Measurements from ENCODE around the gene BCO1. TPM values are rescaled to one million over a fixed set of nuclear protein-coding genes. Genes with fewer than 3 reads are reported as not detected.

The BCO1 gene
- total and polyA plus RNA-seq, 11 donors = 0.70 to 0.75 TPM; not detected in 9

- 84 to 89% (median 87%) methylated on average over 5 of the region's 5 CpGs for WGBS, 4 donors
- intact Hi-C loops (cut with DNase I) = no loop called here
- H3K27me3 ChIP-seq = no peaks in the 10 kb centered on the region
- no peaks in the 10 kb centered on the region for H3K36me3 ChIP-seq
- ATAC-seq = no peak
- DNase-seq = no peak
- no peak overlapping the region for H3K4me3 ChIP-seq
- no peak overlapping the region for H3K27ac ChIP-seq
- H3K9me3 ChIP-seq = no peaks in the 10 kb centered on the region
- TF ChIP-seq POLR2A (IDR thresholded peaks at IDR 0.05) (no peak), CTCF (IDR thresholded peaks at IDR 0.05) (no peak)
- no peaks in the 10 kb centered on the region for H3K4me1 ChIP-seq
Observed at GRCh38 chr16:81231014-81231413, 7.5 kb upstream of the BCO1 start.

- TF ChIP-seq POLR2A (IDR thresholded peaks at IDR 0.05) (no peak), CTCF (IDR thresholded peaks at IDR 0.05) (no peak)
- WGBS, 4 donors = 88 to 94% (median 92%) methylated on average over 8 of the region's 8 CpGs
- DNase-seq = no peak
- Histone ChIP-seq H3K4me1 (peaks cover 0 to 5% (median 0%) of the 10 kb centered on the region in 12 donors), H3K9me3 (no peaks in the 10 kb centered on the region), H3K4me3 (no peak overlapping the region), H3K27ac (no peak overlapping the region), H3K27me3 (no peaks in the 10 kb centered on the region), H3K36me3 (no peaks in the 10 kb centered on the region)
- intact Hi-C loops (cut with DNase I) = no loop called here
- ATAC-seq = no peak
Observed at GRCh38 chr16:81232740-81233367, 5.6 kb upstream of the BCO1 start.

- intact Hi-C loops (cut with DNase I) = no loop called here
- peak; percentile 73 to 89 (median 80) for DNase-seq
- H3K4me1 ChIP-seq = peaks cover 0 to 19% (median 2%) of the 10 kb centered on the region in 12 donors
- no peaks in the 10 kb centered on the region for H3K27me3 ChIP-seq
- WGBS, 4 donors = 48 to 67% (median 62%) methylated on average over 8 of the region's 8 CpGs
- no peaks in the 10 kb centered on the region for H3K9me3 ChIP-seq
- no peak for TF ChIP-seq POLR2A (IDR thresholded peaks at IDR 0.05)
- TF ChIP-seq CTCF (IDR thresholded peaks at IDR 0.05) = no peak
- no peaks in the 10 kb centered on the region for H3K36me3 ChIP-seq
- H3K27ac ChIP-seq = peak overlapping the region in 11 of 12 donors; percentile 4 to 81 (median 56)
- ATAC-seq = peak; percentile 94 to 99 (median 99)
- no peak overlapping the region for H3K4me3 ChIP-seq
Observed at GRCh38 chr16:81237282-81237681, 1.2 kb upstream of the BCO1 start.

- intact Hi-C loops (cut with DNase I) = loop anchor here in 1 of 10 donors (1.0 kb wide), 1 partner anchor 28 kb away; no protein-coding TSS in a partner anchor
- Histone ChIP-seq H3K27me3 (no peaks in the 10 kb centered on the region), H3K9me3 (no peaks in the 10 kb centered on the region), H3K4me3 (peak overlapping the region in 2 of 12 donors; percentile 34 to 46), H3K36me3 (no peaks in the 10 kb centered on the region), H3K27ac (peak overlapping the region in 10 of 12 donors; percentile 4 to 81 (median 58)), H3K4me1 (peaks cover 0 to 19% (median 2%) of the 10 kb centered on the region in 12 donors)
- ATAC-seq = no peak
- DNase-seq = no peak
- no peak for TF ChIP-seq POLR2A (IDR thresholded peaks at IDR 0.05)
- no peak for TF ChIP-seq CTCF (IDR thresholded peaks at IDR 0.05)
- WGBS, 4 donors = 80 to 82% (median 81%) methylated on average over 10 of the region's 10 CpGs
Observed at GRCh38 chr16:81237942-81238295, 570 bp upstream of the BCO1 start.

Data from heart left ventricle (tissue), 16 donors.